K562 (cell line): Measurements from ENCODE around the gene GANAB. TPM values are rescaled to one million over a fixed set of nuclear protein-coding genes. Genes with fewer than 3 reads are reported as not detected.

ENCODE experiments used
- ARNT ChIP-seq, 2 experiments: fragments of 450-650 bp; IDR thresholded peaks; 2 replicates each; pipeline ENCODE4 v1.6.1; 2016; ENCODE audit warnings: mild to moderate bottlenecking in 1 of 2
- CHD1 ChIP-seq: fragments of 200-600 bp; sonication (generic); IDR thresholded peaks from one replicate; pipeline ENCODE4 v1.6.1; 2012; ENCODE audit warnings: mild to moderate bottlenecking, moderate library complexity, low read length, inconsistent platforms
- DPF2 ChIP-seq: fragments of 450-650 bp; IDR thresholded peaks from 2 replicates; pipeline ENCODE4 v1.6.1; 2016
- E2F3 ChIP-seq: fragments of 250-450 bp; sonication (Bioruptor Pico); IDR thresholded peaks from 2 replicates; pipeline ENCODE4 v1.4.0; 2020; ENCODE audit warnings: mild to moderate bottlenecking
- HIVEP1 ChIP-seq: fragments of 250-450 bp; sonication (Bioruptor Pico); IDR thresholded peaks from 2 replicates; pipeline ENCODE4 v1.4.0; 2020; ENCODE audit warnings: mild to moderate bottlenecking
- MIER1 ChIP-seq: fragments of 450-650 bp; IDR thresholded peaks from 2 replicates; pipeline ENCODE4 v1.6.1; 2016; ENCODE audit warnings: antibody characterized with exemption, mild to moderate bottlenecking, low read depth
- MTA2 ChIP-seq: fragments of 450-650 bp; IDR thresholded peaks from 2 replicates; pipeline ENCODE4 v1.6.1; 2016; ENCODE audit warnings: low read depth
- NFYB ChIP-seq: IDR thresholded peaks from 2 replicates; pipeline ENCODE4 v1.6.1; 2011; ENCODE audit warnings: mild to moderate bottlenecking, moderate library complexity; ENCODE audit not compliant: insufficient read length; ENCODE audit errors: extremely low read depth
- SMARCC2 ChIP-seq: fragments of 450-650 bp; IDR thresholded peaks from 2 replicates; pipeline ENCODE4 v1.6.1; 2017; ENCODE audit warnings: antibody characterized with exemption, moderate library complexity, mild to moderate bottlenecking, low read depth
- TAF15 ChIP-seq: fragments of 200-400 bp; formaldehyde crosslinking; IDR thresholded peaks from 2 replicates; pipeline ENCODE4 v1.6.1; 2017; ENCODE audit warnings: mild to moderate bottlenecking, low read depth, low read length, moderate library complexity
- polyA plus RNA-seq, 8 experiments: library from polyadenylated mRNA; depleted of rRNA in 4 of 8; stranded (reverse) in 5 of 8; unstranded in 3 of 8; fragments of >200 nt; fragmentation: Nextera tagmentation in 2 of 8; fragmentation: Illumina TruSeq in 1 of 8; extraction: Ambion mirVana in 2 of 8; extraction: Trizol in 1 of 8; gene quantifications; 2 replicates each; pipeline versions ENCODE4 v1.2.1 to v1.2.3, GENCODE V29; 2011 to 2014; ENCODE audit warnings: inconsistent platforms in 1 of 8, missing spikeins in 1 of 8
- total RNA-seq, 7 experiments: library from RNA; depleted of rRNA in 6 of 7; stranded (reverse); fragments of >200 nt in 6 of 7; fragmentation: Illumina TruSeq in 2 of 7; extraction: Trizol in 2 of 7; gene quantifications; 2 replicates each; pipeline versions ENCODE4 v1.2.1 to v1.2.3, GENCODE V29; 2011 to 2021; ENCODE audit warnings: low replicate concordance in 1 of 7
- TF ChIP-seq, protein P1 (sequence below): sonication (generic); formaldehyde crosslinking; IDR thresholded peaks from 2 replicates; pipeline ENCODE4 v1.8.0; 2022; ENCODE audit warnings: mild to moderate bottlenecking, missing genetic modification reagents
- TF ChIP-seq, protein P2 (sequence below), 2 experiments: fragments of 150-350 bp in 1 of 2; IDR thresholded peaks; 2 replicates each; pipeline ENCODE4 v1.6.1; 2012 to 2016; ENCODE audit warnings: low read depth in 2 of 2, low read length in 2 of 2, mild to moderate bottlenecking in 1 of 2, moderate library complexity in 1 of 2
- TF ChIP-seq, protein P3 (sequence below): fragments of 450-650 bp; formaldehyde crosslinking; IDR thresholded peaks from 2 replicates; pipeline ENCODE4 v1.4.0; 2020; ENCODE audit warnings: mild to moderate bottlenecking, moderate library complexity
- TF ChIP-seq, protein P4 (sequence below): fragments of 450-650 bp; IDR thresholded peaks from 2 replicates; pipeline ENCODE4 v1.6.1; 2016; ENCODE audit warnings: antibody characterized with exemption

The GANAB gene
- total and polyA plus RNA-seq, 9 of the 15 experiments (the other 6 are each of a cell fraction or from before 2014, with no cell fraction given) = 6.5 to 284 (median 161) TPM

DNA sequence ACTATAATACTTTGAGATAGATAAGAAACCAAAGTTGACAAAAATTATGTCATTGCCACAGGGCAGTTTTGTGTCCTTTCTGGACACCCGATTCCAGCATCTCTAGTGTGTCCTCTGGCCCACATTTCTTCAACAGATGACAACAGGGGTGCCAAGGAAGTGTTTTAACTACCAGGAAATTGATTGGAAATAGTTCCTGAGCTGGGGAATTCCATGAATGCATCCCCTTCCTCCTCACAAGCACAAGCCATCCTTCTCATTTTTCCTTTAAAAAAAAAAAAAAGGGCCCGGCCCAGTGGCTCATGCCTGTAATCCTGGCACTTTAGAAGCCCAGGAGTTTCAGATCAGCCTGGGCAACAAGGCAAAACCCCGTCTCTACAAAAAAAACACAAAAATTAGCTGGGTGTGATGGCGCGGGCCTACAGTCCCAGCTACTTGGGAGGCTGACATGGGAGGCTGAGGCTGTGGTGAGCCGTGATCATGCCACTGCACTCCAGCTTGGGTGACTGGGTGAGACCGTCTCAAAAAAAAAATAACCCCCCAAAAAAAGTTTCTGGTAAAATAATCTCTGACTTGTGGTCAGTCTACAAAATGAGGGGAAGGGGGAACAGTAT lies 23.8 kb downstream of the GANAB start (continued):
- TF ChIP-seq, protein P1, sequence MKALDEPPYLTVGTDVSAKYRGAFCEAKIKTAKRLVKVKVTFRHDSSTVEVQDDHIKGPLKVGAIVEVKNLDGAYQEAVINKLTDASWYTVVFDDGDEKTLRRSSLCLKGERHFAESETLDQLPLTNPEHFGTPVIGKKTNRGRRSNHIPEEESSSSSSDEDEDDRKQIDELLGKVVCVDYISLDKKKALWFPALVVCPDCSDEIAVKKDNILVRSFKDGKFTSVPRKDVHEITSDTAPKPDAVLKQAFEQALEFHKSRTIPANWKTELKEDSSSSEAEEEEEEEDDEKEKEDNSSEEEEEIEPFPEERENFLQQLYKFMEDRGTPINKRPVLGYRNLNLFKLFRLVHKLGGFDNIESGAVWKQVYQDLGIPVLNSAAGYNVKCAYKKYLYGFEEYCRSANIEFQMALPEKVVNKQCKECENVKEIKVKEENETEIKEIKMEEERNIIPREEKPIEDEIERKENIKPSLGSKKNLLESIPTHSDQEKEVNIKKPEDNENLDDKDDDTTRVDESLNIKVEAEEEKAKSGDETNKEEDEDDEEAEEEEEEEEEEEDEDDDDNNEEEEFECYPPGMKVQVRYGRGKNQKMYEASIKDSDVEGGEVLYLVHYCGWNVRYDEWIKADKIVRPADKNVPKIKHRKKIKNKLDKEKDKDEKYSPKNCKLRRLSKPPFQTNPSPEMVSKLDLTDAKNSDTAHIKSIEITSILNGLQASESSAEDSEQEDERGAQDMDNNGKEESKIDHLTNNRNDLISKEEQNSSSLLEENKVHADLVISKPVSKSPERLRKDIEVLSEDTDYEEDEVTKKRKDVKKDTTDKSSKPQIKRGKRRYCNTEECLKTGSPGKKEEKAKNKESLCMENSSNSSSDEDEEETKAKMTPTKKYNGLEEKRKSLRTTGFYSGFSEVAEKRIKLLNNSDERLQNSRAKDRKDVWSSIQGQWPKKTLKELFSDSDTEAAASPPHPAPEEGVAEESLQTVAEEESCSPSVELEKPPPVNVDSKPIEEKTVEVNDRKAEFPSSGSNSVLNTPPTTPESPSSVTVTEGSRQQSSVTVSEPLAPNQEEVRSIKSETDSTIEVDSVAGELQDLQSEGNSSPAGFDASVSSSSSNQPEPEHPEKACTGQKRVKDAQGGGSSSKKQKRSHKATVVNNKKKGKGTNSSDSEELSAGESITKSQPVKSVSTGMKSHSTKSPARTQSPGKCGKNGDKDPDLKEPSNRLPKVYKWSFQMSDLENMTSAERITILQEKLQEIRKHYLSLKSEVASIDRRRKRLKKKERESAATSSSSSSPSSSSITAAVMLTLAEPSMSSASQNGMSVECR (CRISPR knock-in tag) = no peak
- TF ChIP-seq NFYB = no peak
- TF ChIP-seq MIER1 = no peak
- TF ChIP-seq, protein P2, sequence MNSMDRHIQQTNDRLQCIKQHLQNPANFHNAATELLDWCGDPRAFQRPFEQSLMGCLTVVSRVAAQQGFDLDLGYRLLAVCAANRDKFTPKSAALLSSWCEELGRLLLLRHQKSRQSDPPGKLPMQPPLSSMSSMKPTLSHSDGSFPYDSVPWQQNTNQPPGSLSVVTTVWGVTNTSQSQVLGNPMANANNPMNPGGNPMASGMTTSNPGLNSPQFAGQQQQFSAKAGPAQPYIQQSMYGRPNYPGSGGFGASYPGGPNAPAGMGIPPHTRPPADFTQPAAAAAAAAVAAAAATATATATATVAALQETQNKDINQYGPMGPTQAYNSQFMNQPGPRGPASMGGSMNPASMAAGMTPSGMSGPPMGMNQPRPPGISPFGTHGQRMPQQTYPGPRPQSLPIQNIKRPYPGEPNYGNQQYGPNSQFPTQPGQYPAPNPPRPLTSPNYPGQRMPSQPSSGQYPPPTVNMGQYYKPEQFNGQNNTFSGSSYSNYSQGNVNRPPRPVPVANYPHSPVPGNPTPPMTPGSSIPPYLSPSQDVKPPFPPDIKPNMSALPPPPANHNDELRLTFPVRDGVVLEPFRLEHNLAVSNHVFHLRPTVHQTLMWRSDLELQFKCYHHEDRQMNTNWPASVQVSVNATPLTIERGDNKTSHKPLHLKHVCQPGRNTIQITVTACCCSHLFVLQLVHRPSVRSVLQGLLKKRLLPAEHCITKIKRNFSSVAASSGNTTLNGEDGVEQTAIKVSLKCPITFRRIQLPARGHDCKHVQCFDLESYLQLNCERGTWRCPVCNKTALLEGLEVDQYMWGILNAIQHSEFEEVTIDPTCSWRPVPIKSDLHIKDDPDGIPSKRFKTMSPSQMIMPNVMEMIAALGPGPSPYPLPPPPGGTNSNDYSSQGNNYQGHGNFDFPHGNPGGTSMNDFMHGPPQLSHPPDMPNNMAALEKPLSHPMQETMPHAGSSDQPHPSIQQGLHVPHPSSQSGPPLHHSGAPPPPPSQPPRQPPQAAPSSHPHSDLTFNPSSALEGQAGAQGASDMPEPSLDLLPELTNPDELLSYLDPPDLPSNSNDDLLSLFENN (IDR thresholded peaks at IDR 0.05; ENCODE audit: low read depth in 2 of 2, low read length in 2 of 2) = no peak
- TF ChIP-seq HIVEP1 = no peak
- no peak for TF ChIP-seq MTA2
- TF ChIP-seq DPF2 = 0 out of 2 replicates have a peak, but pooled peaks have one; percentile 1
- TF ChIP-seq TAF15 = no peak
- TF ChIP-seq, protein P3, sequence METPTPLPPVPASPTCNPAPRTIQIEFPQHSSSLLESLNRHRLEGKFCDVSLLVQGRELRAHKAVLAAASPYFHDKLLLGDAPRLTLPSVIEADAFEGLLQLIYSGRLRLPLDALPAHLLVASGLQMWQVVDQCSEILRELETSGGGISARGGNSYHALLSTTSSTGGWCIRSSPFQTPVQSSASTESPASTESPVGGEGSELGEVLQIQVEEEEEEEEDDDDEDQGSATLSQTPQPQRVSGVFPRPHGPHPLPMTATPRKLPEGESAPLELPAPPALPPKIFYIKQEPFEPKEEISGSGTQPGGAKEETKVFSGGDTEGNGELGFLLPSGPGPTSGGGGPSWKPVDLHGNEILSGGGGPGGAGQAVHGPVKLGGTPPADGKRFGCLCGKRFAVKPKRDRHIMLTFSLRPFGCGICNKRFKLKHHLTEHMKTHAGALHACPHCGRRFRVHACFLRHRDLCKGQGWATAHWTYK = no peak
- no peak for TF ChIP-seq SMARCC2
- TF ChIP-seq E2F3 = no peak
- no peak for TF ChIP-seq ARNT (IDR thresholded peaks at IDR 0.05)
- TF ChIP-seq, protein P4, sequence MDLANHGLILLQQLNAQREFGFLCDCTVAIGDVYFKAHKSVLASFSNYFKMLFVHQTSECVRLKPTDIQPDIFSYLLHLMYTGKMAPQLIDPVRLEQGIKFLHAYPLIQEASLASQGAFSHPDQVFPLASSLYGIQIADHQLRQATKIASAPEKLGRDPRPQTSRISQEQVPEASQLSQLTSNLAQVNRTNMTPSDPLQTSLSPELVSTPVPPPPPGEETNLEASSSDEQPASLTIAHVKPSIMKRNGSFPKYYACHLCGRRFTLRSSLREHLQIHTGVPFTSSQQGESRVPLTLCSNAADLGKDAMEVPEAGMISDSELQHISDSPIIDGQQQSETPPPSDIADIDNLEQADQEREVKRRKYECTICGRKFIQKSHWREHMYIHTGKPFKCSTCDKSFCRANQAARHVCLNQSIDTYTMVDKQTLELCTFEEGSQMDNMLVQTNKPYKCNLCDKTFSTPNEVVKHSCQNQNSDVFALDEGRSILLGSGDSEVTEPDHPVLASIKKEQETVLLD = 0 out of 2 replicates have a peak, but pooled peaks have one; percentile 7
- no peak for TF ChIP-seq CHD1
